HG02571 (cell line): ENCODE data around the gene CCDC80.

Experiments used
- ATAC-seq: cut with Tn5 transposase; IDR thresholded peaks from one replicate; pipeline ENCODE4 v1.9.1; 2021; ENCODE audit warnings: mild to moderate bottlenecking, moderate library complexity; ENCODE audit not compliant: unreplicated experiment

CCDC80 gene

DNA sequence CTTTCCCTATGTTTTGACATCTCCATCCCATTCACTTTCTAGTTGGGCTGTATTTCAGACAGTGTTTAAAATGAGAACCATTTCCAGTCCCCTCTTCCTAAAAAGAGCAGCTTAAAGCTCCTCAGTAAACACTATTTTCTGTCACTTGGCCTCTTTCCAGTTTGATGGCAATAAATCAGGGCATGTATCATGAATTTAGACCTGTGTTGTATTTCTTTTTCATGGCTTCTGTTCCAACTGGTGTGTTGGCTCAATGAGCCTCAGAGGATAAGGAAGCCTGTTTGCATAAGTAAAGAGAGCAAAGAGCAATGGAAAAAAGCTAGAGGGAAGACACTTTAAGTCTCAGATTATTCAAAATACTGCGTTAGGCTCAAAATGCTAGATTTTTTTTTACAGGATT, 7.2 kb downstream of the CCDC80 start:
- no peak for ATAC-seq

DNA sequence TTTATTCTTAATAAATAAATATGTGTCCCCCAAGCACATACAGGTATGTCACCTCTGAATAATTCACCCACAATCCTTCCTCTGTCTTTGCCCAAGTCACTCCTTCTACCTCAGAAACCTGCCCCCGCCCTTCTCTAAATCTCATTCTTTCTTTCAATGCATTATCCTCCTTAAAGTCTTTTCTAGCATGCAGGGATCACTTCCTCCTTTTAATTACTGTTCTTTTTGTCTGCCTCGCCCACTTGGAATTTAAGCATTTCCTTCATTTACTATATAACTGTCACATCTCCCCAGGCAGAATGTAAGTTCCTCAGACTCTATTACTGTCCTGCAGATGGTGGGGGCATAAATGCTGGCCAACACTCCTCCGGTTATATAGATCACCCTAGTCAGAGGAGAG, 7.8 kb downstream of the CCDC80 start:
- ATAC-seq, result no peak

DNA sequence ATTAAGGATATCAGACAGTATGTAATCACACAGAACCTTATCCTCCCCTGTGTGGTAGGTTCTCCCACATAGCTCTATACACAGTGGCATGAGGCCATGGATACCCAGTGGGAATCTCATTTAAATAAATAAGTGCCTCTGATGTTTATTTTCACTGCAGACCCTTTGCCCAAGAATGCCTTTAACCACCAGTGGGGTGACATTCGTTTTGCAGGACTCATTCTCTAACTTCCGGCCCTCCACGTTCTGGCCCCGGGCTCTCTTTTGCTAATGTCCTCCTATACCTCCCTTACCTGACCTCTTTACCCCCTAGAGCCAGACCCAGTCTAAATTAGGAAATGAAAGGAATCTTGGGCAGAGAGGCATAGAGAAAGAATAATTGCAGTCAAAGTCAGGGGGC, 8.3 kb downstream of the CCDC80 start:
- no peak for ATAC-seq

DNA sequence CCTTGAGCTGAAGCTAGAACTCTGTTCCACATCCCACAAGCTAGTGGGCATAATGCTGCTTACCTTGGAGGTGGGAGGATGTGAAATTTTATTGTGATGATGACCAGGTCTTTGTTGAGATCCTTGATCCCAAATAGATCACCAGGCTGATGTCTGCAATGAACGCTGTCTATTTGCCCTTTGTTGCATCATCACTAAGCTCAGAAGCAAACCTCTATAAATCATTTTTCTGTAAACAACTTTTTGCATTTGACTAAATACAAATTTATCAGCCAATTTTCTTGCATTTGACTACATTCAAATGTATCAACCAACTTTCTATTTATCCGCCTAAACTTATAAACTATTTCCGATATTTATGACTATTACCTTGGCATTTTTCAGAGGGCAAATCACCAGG, 9.7 kb downstream of the CCDC80 start:
- ATAC-seq, result no peak

DNA sequence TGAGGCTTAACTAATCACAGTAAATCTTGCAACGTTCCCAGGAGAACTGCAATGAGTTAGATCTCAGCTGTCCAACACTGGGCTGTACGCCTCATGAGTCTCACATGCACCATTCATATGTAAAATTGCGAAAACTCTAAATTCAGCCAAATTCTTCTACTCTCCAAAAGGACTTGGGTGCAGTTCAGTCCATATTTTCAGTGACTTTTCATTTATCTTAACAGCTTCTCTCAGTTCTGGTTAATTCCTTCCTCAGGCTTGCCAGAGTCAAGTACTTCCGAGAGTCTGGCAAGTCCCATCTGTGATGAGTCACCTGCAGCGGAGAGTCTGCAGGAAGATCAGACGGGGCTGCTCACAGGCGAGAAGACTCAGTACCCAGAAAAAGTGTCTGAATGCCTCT, 11.5 kb downstream of the CCDC80 start:
- ATAC-seq, result no peak

DNA sequence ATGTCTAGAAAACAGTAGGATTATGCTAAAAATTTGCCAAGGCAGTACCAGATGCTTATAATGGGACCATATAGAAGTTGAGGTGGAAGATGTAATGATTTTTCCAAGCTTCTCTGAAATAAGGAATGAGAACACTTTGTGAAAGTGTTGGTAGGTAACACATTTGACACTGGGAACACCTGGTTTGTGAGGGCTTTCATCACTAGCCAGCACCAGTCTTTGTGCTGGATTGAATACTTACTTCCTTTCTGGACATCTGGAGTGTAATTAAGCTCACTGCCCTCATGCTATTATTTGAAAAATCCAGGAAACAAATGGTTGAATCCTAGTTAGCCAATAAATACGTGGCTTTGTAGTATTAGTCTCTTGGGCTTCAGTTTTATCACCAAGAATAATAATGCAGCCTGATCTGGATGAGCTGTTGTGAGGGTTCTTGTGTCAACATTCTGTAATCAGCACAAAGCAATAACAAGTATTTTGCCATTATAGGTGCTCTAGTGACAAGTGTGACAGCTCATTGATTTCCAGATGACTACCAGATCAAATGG, 12.9 kb downstream of the CCDC80 start:
- no peak for ATAC-seq

DNA sequence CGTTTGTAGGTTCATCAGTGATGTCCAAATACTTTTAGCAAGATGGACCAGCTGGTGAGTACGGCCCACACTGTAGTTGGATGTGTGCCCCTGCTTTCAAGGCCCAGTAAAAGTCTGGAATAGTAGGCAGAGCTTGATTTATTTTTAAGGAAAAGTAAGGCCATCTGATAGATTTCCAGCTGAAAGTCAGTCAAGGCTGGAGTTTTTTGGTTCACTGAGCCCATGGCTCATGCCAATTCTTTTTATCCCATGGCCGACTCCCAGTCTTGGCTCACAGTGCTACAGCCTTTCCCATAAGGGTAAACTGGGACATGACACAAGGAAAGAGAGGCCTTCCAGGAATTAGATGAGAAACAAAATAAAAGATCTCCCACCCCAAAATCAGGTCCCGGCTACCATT, 13.5 kb downstream of the CCDC80 start:
- no peak for ATAC-seq

DNA sequence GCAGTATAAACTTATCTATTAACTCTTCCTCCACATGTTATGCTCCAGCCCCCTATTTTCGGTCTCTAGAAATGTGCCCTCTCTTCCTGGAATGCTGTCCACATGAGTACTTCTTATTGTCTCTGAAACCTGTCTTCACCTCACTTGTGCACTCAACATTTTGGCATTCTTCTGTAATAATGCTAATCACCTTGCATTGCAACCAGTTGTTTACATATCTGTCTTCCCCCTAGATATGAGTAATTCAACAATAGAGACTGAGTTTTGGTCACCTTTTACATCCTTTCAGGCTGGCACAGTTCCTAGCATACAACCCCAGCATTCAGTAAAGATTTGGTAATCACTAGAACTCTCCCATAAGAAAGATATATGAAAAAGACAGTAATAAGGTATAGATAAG, 17.2 kb downstream of the CCDC80 start:
- ATAC-seq, result no peak

DNA sequence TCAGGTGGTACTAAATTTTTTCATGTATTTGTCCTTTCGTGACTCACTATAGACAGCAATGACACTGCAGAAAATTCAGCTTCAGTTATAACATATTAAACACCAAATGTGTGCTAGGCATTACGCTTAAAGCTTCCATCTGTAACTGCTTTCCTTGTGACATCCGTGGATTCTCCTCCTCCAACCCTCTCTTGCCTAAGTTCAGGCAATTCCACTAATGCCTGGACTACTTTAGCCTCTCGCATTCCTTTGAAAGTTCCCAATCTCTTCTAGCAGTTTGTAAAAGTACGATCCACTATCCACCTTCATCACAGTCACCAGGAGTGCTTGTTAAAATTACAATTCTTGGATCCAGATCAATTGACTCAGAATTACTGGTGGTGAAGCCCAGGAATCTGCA, 17.7 kb downstream of the CCDC80 start:
- no peak for ATAC-seq

DNA sequence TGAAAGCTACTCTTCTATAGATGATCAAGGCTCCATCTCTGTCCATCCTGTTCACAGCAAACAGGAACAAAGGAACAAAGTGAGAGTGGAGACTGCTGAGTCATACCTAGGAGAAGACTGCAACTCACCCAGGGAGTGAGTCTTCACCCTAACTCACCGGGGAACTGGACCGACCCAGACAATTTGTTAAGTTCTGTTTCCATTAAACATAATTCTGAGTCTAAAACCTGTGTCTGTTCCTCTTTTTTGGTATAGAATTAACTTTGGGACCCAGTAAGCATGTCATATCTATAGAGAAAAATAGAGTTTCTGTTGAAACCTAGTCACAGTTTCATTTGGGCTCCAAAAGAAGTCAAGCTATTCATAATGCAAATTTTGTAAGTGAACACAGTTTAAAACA, 21.6 kb downstream of the CCDC80 start:
- peak; percentile 70 for ATAC-seq

DNA sequence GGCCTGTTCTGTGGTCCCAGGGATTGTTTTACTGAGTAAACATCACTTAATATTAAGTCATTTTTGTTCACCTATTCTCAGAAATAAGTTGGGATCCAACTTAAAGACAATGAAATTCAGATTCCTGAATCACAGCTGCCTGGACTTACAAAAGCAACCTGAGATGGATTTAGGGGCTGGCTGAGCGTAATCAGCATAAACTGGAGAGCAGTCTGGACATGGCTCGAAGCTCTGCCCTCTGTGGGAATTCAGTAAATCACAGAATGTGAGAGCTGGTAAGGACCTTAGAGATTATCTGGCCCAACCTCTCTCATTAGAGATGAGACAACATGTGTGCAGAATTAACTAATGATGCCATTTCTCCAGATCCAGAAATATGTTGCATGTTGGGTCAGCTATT, 23.7 kb downstream of the CCDC80 start:
- no peak for ATAC-seq

DNA sequence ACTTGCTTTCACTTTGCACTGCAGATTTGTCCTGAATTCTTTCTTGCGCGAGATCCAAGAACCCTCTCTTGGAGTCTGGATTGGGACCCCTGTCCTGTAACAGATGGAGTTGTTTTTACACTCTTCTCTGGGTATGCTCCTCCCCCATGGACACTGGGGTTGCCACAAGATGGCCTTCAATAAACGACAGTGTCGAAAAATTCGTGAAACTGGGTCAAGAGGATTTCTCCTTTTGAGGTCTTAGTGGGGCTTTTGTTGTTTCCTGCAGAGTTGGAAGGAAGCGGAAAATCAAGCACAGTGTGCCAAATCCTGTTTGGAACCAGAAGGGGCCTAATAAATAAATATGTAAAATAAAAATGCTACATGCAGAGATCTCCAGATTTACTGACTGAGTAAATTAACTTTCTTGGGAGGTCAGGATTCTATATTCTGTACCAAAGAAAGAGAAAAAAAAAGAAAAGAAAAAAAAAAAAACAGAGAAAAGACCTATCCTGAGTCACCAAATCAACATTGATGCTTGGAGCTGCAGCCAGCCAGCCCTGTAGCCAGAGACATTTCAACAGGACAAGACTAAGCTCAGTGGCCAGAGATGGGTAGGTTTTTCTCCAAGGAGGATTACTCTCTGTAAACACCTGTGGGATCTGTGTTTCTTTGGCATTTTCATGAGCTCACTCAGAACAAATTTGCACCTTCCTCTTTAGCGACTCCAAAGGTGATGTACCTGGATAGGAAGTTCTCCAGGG, 24.8 kb downstream of the CCDC80 start:
- ATAC-seq, result no peak

DNA sequence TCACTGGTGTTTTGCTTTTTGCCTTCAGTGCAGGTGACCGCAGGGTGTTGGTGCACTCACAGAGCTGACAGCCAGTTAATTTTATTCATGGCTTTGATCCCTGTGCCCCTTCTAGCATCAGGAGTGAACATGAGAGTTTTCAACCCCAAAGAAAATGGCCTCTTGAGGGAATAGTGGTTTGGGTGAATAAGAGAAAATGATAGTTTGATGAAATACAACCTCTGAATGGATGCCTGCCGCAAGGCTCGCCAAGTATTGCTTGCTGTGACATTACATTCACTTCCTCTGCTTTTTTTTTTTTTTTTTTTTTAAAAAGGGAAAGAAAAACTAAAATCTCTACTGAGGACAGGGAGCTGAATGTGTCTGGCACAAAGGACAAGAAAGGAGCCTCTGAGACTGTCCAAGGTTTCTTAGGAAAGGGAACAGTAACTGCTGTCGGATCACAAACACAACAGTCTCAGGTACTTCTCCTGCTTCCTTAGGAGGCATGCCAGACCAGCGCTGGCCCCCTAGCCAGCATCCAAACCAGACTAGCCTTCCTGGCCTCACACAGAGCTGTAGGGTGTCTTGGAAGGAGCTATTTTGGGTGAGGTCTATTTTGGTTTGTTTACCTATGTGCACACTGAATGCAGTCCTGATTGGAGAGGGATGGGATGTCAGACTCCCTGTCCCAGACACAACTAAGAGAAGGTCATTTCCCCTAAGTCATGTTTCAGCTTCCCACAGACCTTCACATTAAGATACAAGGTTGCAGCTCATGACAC, 29.0 kb downstream of the CCDC80 start:
- no peak for ATAC-seq

DNA sequence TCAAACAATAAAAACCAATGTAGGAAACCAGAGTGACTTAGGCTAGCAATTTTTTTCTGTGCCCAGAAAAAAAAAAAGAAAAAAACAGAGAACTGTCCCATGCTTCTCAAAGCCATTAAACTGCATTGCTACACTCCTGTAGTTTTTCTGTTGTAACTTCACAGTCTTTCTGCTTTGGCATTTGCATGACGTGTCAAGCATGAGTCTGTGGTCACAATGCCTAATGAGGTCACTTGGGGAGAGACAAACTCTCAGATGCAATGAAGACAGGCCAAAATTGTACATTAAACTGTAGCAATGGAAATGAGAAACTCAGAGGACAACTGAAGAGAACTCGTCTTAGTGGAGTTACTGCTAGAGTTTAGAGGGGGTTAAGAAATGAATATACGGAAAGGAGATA, 30.8 kb downstream of the CCDC80 start:
- ATAC-seq, result no peak

DNA sequence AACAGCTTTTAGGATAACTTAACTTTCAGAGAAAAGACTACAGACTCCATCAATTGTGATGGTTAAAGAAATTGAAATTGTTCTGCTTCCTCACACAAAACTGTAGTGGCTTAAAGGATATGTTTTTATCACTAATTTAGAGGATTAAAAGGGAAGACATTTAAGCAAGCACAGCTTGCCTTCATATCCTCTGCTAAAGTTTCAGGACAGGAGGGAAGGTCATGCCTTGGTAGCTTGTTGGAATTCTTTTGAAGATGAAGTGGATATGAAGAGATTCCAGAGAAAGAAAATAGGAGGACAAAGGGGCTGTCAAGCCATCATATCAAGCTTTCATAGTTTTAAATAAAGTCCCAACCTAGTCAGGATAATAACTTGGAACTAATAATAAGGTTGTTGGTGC, 33.1 kb downstream of the CCDC80 start:
- ATAC-seq, result no peak

DNA sequence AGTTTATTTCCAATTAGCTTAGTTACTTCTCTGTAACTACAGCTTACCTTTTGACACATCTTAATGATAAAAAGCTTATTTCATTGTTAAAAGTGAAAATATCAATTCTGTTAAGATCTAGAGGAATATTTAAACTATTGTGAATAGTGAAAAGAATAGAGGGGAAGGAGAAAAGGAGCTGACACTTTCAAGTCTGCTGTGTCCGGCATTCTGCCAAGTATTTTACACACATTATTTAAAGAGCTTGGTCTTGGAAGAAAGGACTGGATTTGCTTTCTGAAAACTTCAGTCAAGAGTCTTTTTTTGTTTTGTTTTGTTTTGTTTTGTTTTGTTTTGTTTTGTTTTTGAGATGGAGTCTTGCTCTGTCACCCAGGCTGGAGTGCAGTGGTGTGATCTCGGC, 34.8 kb downstream of the CCDC80 start:
- ATAC-seq, result no peak

DNA sequence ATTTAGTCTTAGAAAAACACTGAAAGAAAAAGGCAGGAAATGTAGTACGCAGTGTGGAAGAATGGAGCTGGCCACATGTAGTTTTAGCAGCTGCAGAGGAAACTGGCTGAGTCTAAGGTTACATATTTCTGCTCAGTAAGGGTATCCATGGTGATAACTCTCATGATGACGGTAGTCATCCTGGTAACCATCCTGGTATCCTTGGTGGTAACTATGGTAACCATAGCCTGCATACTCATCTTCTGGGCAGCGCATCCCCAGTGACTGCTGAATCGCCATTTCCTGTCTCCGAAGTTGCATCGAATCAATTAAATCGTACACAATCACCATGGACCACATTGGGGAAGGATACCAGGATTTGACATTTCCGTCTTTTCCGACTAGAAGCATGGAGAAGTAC, 35.7 kb downstream of the CCDC80 start:
- no peak for ATAC-seq

DNA sequence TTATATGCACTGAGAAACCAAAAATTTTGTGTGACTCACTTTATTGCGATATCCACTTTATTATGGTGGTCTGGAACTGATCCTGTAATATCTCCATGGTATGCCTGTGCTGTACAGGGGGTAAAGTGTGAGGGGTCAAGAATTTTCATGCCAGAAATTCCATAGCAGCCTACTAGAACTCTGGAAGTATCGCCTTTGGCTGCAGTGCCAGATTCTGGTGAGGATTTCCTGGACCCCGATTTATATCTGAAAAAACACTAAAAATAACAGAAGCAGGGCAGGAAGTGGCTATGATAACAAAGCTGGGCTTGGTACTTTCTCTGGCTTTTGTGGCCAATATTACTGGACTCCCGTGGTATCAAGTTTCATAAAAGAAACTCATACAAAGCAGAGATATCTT, 36.4 kb downstream of the CCDC80 start:
- ATAC-seq, result no peak

DNA sequence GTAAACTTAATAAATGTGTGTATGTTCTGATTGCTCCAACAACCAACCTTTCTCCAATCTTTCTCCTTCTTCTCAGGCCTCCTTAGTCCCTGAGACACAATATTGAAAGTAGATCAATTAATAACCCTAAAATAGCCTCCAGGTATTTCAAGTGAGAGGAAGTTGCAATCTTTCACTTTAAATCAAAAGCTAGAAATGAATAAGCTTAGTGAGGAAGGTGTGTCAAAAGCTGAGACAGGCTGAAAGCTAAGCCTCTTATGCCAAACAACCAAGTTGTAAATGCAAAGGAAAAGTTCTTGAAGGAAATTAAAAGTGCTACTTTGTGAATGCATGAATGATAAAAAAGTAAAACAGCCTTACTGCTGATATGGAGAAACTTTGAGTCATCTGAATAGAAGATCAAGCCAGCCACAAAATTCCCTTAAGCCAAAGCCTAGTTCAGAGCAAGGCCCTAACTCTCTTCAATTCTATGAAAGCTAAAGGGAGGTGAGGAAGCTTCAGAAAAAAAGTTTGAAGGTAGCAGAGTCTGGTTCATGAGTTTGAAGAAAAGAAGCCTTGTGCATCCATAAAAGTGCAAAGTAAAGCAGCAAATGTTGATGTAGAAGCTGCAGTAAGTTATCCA, 38.6 kb downstream of the CCDC80 start:
- no peak for ATAC-seq

DNA sequence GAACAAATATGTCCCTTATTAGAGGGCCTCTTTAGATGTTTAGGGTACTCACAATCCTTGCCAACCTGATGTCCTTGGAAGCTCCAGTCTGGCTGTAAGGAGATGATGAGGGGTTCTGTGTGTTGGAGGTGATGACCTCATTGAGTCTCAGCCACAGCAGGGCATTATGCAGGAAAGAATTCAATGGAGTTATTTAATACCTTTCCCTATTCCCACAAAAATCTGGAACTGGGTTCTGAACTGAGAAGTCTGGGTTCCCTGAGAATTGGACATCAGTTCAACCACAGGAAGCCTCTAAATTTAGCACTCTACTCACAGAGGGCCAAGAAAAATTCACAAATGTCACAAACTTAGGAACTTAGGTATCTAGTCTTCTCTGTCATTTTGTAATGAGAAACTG, 42.2 kb downstream of the CCDC80 start:
- no peak for ATAC-seq

DNA sequence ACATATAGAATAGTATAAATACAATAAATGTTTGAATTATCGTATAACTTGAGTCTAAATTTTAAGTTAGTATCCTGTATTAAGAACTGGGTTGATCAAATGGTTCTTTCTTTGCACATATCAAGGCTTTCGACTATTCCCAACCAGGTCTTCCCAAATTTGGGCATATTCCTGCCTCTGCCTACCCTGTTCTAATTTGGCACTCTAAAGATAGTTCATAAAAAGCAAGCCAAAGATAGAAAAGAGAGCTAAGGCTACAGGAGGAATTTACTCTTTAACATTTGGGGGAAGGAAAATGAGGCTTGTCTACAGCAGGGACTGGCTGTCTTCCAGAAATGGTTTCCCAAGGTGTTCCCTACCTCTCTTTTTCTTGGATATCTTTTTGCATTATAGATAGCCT, 43.0 kb downstream of the CCDC80 start:
- ATAC-seq, result no peak

DNA sequence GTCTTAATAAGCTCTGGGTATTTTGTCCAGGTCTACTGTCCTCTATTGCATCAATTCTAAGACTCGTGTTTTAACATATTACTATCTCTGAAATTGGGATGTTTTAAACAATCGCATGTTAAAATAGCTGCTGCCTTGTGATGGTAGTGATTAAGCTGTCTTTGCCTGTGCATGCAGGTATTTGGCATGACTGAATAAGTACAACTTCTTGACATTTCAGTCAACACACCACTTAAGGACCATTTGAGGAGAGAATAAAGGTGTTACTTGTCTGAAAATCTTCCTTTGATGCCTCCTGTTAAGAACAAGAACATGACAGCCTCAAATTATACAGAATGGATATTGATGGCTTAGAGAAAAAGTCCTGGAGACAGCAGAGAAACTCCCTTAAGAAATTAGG, 46.1 kb downstream of the CCDC80 start:
- ATAC-seq, result no peak
